Neuronal stem cell (in vitro differentiated cells): ENCODE results near the gene C11orf54.

Experiments used
- DNase-seq: peaks from one replicate; pipeline ENCODE4 v3.0.0-alpha.2; 2013; ENCODE audit warnings: low spot score
- H2AFZ ChIP-seq: one replicate; pipeline ENCODE4 v1.6.1; 2013; ENCODE audit warnings: mild to moderate bottlenecking, low read length, inconsistent platforms
- H2AK5ac ChIP-seq: 2 replicates; pipeline ENCODE4 v1.6.1; 2013; ENCODE audit warnings: low read depth, mild to moderate bottlenecking, inconsistent platforms, low read length, moderate library complexity, mixed read lengths
- H2BK120ac ChIP-seq: 2 replicates; pipeline ENCODE4 v1.6.1; 2013; ENCODE audit warnings: low read depth, mild to moderate bottlenecking, inconsistent platforms, low read length, moderate library complexity, mixed read lengths
- H2BK12ac ChIP-seq: one replicate; pipeline ENCODE4 v1.6.1; 2013; ENCODE audit warnings: low read length, inconsistent platforms
- H2BK15ac ChIP-seq: 2 replicates; pipeline ENCODE4 v1.6.1; 2013; ENCODE audit warnings: mild to moderate bottlenecking, low read length, inconsistent platforms, mixed read lengths
- H2BK5ac ChIP-seq: one replicate; pipeline ENCODE4 v1.6.1; 2013; ENCODE audit warnings: inconsistent platforms, mild to moderate bottlenecking, low read length, moderate library complexity
- H3K14ac ChIP-seq: one replicate; pipeline ENCODE4 v1.6.1; 2013; ENCODE audit warnings: low read length, inconsistent platforms
- H3K18ac ChIP-seq: 2 replicates; pipeline ENCODE4 v1.6.1; 2013; ENCODE audit warnings: low read length, inconsistent platforms
- H3K23ac ChIP-seq: 2 replicates; pipeline ENCODE4 v1.6.1; 2013; ENCODE audit warnings: low read depth, mild to moderate bottlenecking, mixed read lengths, low read length, inconsistent platforms; ENCODE audit not compliant: poor library complexity
- H3K27ac ChIP-seq: replicated peaks from 3 replicates; pipeline ENCODE4 v1.5.1; 2013; ENCODE audit warnings: low read length, inconsistent platforms
- H3K27me3 ChIP-seq, 3 experiments: 2 replicates each; pipeline ENCODE4 v1.6.1; 2013; ENCODE audit warnings: low read length in 3 of 3, mild to moderate bottlenecking in 2 of 3, inconsistent platforms in 1 of 3, low read depth in 1 of 3, mixed read lengths in 1 of 3, moderate library complexity in 1 of 3; ENCODE audit not compliant: control insufficient read depth in 3 of 3, insufficient read depth in 3 of 3
- H3K36me3 ChIP-seq, 2 donors: replicated peaks in 1 of 2; 2 replicates each; pipeline ENCODE4 v1.6.1; 2013; ENCODE audit warnings: low read length in 2 of 2; ENCODE audit not compliant: control insufficient read depth in 2 of 2, insufficient read depth in 2 of 2
- H3K4ac ChIP-seq: 2 replicates; pipeline ENCODE4 v1.6.1; 2013; ENCODE audit warnings: inconsistent platforms, mild to moderate bottlenecking, low read length, moderate library complexity
- H3K4me1 ChIP-seq, 2 donors: 1 replicate in 1 of 2; 2 replicates in 1 of 2; pipeline ENCODE4 v1.6.1; 2013; ENCODE audit warnings: low read length in 2 of 2, low read depth in 1 of 2; ENCODE audit not compliant: control insufficient read depth in 2 of 2, insufficient read depth in 1 of 2
- H3K4me2 ChIP-seq: one replicate; pipeline ENCODE4 v1.6.1; 2013; ENCODE audit warnings: mild to moderate bottlenecking, low read length, inconsistent platforms; ENCODE audit not compliant: insufficient read depth, poor library complexity, severe bottlenecking
- H3K4me3 ChIP-seq, 2 donors: 2 replicates each; pipeline ENCODE4 v1.5.1; 2013; ENCODE audit warnings: low read length in 2 of 2, mild to moderate bottlenecking in 2 of 2, inconsistent platforms in 1 of 2, moderate library complexity in 1 of 2
- H3K79me1 ChIP-seq: one replicate; pipeline ENCODE4 v1.6.1; 2013; ENCODE audit warnings: low read depth, mild to moderate bottlenecking, inconsistent platforms, low read length, moderate library complexity
- H3K9ac ChIP-seq: one replicate; pipeline ENCODE4 v1.6.1; 2013; ENCODE audit warnings: mild to moderate bottlenecking, low read depth, low read length, inconsistent platforms; ENCODE audit not compliant: poor library complexity
- H3K9me3 ChIP-seq, 2 donors: replicated peaks in 1 of 2; 2 replicates each; pipeline versions ENCODE3 to v1.6.1; 2013; ENCODE audit warnings: low read length in 2 of 2, mild to moderate bottlenecking in 2 of 2, inconsistent platforms in 1 of 2, low read depth in 1 of 2, mixed read lengths in 1 of 2, moderate library complexity in 1 of 2; ENCODE audit not compliant: control insufficient read depth in 2 of 2, insufficient read depth in 1 of 2
- H4K8ac ChIP-seq: one replicate; pipeline ENCODE4 v1.6.1; 2013; ENCODE audit warnings: low read depth, mild to moderate bottlenecking, inconsistent platforms, low read length, moderate library complexity
- H4K91ac ChIP-seq: one replicate; pipeline ENCODE4 v1.6.1; 2013; ENCODE audit warnings: low read length, low read depth, mild to moderate bottlenecking, inconsistent platforms; ENCODE audit not compliant: poor library complexity
- WGBS, 2 donors: extraction: QIAGEN DNeasy Blood & Tissue Kit; methylation state at CpG; one replicate each; pipeline ENCODE4 v1.1.7; 2013; ENCODE audit warnings: missing lambda C conversion rate in 2 of 2, mixed read lengths in 1 of 2; ENCODE audit not compliant: insufficient read length in 2 of 2, insufficient replicate concordance in 1 of 2; ENCODE audit errors: extremely low coverage in 2 of 2; 5-methylcytosine and 5-hydroxymethylcytosine counted together

Gene C11orf54

DNA sequence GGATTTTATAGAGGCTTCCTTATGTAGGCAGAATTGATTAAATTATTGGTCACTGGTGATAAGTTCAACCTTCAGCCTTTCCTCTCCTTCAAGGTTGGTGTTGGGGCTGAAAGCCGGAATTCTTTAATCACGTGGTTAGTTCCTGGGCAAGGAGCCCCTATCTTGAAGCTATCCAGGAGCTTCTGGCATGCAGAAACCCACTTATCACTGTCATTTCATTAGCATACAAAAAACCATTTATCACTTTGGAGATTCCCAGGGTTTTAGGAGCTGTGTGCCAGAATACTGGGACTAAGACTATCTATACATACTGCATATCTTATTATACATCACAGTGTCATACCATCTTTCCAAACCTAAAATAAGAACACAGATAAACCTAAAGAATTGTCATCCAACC lies 24.1 kb downstream of the C11orf54 start:
- peaks cover 0 to 46% of the 10 kb centered on the region in 2 donors for H3K36me3 ChIP-seq
- no peak overlapping the region for H2BK5ac ChIP-seq
- no peak overlapping the region for H3K23ac ChIP-seq
- H3K18ac ChIP-seq: no peak overlapping the region
- H3K27me3 ChIP-seq: no peaks in the 10 kb centered on the region
- no peak overlapping the region for H3K9ac ChIP-seq
- no peak overlapping the region for H2AFZ ChIP-seq
- no peak overlapping the region for H2AK5ac ChIP-seq
- H2BK120ac ChIP-seq: no peak overlapping the region
- H3K9me3 ChIP-seq: peaks cover 0 to 1% of the 10 kb centered on the region in 2 donors
- no peak overlapping the region for H2BK12ac ChIP-seq
- DNase-seq: no peak
- H3K27ac ChIP-seq: no peak overlapping the region
- no peak overlapping the region for H3K14ac ChIP-seq
- H3K4ac ChIP-seq: no peak overlapping the region
- H2BK15ac ChIP-seq: no peak overlapping the region
- H4K8ac ChIP-seq: no peak overlapping the region
- H3K4me3 ChIP-seq: no peak overlapping the region
- WGBS, 2 donors: no CpG with 5 or more reads among the region's 2 CpGs
- no peaks in the 10 kb centered on the region for H3K79me1 ChIP-seq
- H3K4me1 ChIP-seq: no peaks in the 10 kb centered on the region
- no peak overlapping the region for H4K91ac ChIP-seq
- no peak overlapping the region for H3K4me2 ChIP-seq

DNA sequence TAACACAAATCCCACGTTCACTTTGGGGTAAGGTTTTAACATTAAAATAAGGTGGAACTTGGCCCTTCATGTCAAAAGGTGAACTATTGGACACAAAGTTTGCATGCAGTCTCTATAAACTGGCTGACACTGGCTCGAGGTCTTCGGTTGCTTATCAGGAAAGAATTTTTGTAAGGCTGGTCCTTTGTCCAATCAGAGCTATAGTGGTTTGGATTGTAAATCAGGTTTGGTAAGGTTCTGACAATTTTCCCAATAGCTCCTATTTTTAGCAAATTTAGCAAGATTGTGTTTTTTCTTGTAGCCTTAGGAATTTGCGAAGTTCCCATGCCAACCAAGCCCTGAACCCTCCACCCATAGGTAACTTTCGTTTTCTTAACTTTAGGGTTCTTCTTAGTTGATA lies 25.0 kb downstream of the C11orf54 start:
- no peak overlapping the region for H4K8ac ChIP-seq
- H3K27me3 ChIP-seq: no peaks in the 10 kb centered on the region
- DNase-seq: no peak
- no peak overlapping the region for H4K91ac ChIP-seq
- no peak overlapping the region for H3K14ac ChIP-seq
- peaks cover 0 to 38% of the 10 kb centered on the region in 2 donors for H3K36me3 ChIP-seq
- H3K79me1 ChIP-seq: no peaks in the 10 kb centered on the region
- no peak overlapping the region for H3K4ac ChIP-seq
- H3K4me1 ChIP-seq: no peaks in the 10 kb centered on the region
- no peak overlapping the region for H3K4me3 ChIP-seq
- H3K4me2 ChIP-seq: no peak overlapping the region
- H2BK120ac ChIP-seq: no peak overlapping the region
- no peak overlapping the region for H2BK12ac ChIP-seq
- no CpG with 5 or more reads among the region's 5 CpGs for WGBS, 2 donors
- H3K23ac ChIP-seq: no peak overlapping the region
- no peak overlapping the region for H3K9ac ChIP-seq
- no peak overlapping the region for H2BK15ac ChIP-seq
- H2AK5ac ChIP-seq: no peak overlapping the region
- no peak overlapping the region for H3K27ac ChIP-seq
- no peak overlapping the region for H3K18ac ChIP-seq
- no peak overlapping the region for H2AFZ ChIP-seq
- no peak overlapping the region for H2BK5ac ChIP-seq
- peaks cover 0 to 1% of the 10 kb centered on the region in 2 donors for H3K9me3 ChIP-seq

DNA sequence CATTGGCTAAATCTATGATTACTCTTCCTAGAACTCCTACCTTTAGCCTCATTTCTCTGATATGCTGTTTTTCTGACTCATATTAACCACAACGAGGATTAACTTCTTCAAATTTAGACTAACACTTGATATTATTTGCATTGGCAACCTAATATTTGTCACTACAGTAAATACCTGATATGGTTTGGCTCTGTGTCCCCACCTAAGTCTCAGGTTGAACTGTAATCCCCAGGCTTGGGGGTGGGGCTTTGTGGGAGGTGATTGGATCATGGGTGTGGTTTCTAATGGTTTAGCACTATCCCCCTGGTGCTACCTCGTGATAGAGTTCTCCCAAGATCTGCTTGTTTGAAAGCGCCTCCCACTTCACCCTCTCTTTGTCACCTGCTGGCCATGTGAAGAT lies 25.5 kb downstream of the C11orf54 start:
- Histone ChIP-seq H3K23ac (no peak overlapping the region), H2BK5ac (no peak overlapping the region), H4K8ac (no peak overlapping the region), H4K91ac (no peak overlapping the region), H3K4me3 (no peak overlapping the region), H3K4me2 (no peak overlapping the region), H2AK5ac (no peak overlapping the region), H2BK12ac (no peak overlapping the region), H2AFZ (no peak overlapping the region), H3K27ac (no peak overlapping the region), H3K14ac (no peak overlapping the region), H3K9ac (no peak overlapping the region), H3K27me3 (no peaks in the 10 kb centered on the region), H3K9me3 (peaks cover 0 to 1% of the 10 kb centered on the region in 2 donors), H2BK120ac (no peak overlapping the region), H3K36me3 (peaks cover 0 to 33% of the 10 kb centered on the region in 2 donors), H3K18ac (no peak overlapping the region), H3K79me1 (peaks cover under 1% of the 10 kb centered on the region), H3K4ac (no peak overlapping the region), H2BK15ac (no peak overlapping the region), H3K4me1 (peaks cover 0 to 2% of the 10 kb centered on the region in 2 donors)
- no CpG with 5 or more reads among the region's 3 CpGs for WGBS, 2 donors
- no peak for DNase-seq

DNA sequence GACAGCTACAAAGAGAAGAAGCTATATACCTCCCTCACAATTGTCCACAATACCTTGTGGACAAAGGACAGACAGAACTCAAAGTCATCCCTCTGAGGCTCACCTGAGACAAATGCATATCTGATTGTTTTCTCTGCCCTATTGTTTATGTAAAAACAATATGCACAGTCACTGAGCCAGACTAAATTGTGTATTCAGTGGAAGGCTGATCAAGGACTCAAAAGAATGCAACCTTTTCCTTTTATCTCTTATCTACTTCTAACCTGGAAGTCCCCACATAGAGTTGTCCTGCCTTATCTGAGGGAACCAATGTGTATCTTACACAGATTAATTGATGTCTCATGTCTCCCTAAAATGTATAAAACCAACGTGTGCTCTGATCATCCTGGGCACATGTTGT lies 28.7 kb downstream of the C11orf54 start:
- Histone ChIP-seq H3K9me3 (peaks cover 0 to 1% of the 10 kb centered on the region in 2 donors), H3K23ac (no peak overlapping the region), H3K4me1 (peaks cover 0 to 2% of the 10 kb centered on the region in 2 donors), H4K91ac (no peak overlapping the region), H2BK120ac (no peak overlapping the region), H3K9ac (no peak overlapping the region), H3K4me3 (no peak overlapping the region), H3K27ac (no peak overlapping the region), H2AFZ (no peak overlapping the region), H3K27me3 (no peaks in the 10 kb centered on the region), H3K36me3 (peaks cover 1 to 2% of the 10 kb centered on the region in 2 donors), H3K79me1 (peaks cover 4% of the 10 kb centered on the region), H3K18ac (no peak overlapping the region), H3K4me2 (no peak overlapping the region), H2BK5ac (no peak overlapping the region), H2BK12ac (no peak overlapping the region), H3K14ac (no peak overlapping the region), H2AK5ac (no peak overlapping the region), H3K4ac (no peak overlapping the region), H2BK15ac (no peak overlapping the region), H4K8ac (no peak overlapping the region)
- DNase-seq: no peak
- WGBS, 2 donors: no CpG with 5 or more reads among the region's 1 CpG
